ENCODE data around the gene MTHFSD.

Gene MTHFSD

DNA sequence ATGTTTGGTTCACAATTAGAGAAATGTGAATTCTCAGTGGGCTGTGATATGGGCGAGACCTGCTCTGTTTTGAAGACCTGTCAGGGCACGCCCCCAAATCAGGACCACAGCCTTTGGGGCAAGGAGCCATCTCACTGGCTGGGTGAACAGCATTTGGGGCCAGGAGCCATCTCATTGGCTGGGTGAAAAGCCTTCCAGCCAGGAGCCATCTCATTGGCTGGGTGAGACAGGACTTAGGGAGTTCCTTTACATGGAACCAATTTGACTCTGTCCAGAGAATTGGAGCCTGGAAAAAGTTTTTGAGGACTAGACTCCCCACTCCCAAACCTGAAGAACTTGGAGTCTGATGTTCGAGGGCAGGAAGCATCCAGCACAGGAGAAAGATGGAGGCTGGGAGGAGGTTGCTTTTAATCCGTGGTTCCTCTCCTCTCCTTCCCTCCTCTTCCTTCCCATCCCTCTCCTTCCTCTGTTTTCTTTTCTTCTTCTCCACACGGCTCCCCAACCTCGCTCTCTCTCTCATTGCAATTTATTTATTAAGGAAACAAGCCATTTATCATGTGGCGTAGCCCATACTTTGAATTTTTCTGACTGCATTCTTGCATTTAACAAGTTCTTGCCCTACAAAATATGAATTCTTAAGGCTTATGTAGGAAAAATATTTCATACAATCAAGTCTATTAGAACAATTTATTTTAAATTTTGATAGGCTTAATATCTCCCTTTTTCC is 43.0 kb upstream of the MTHFSD start:
- Histone ChIP-seq H3K27ac (peak overlapping the region; percentile 79 to 93), H3K4me3 (peak overlapping the region; percentile 37)
- TF ChIP-seq, protein P1, sequence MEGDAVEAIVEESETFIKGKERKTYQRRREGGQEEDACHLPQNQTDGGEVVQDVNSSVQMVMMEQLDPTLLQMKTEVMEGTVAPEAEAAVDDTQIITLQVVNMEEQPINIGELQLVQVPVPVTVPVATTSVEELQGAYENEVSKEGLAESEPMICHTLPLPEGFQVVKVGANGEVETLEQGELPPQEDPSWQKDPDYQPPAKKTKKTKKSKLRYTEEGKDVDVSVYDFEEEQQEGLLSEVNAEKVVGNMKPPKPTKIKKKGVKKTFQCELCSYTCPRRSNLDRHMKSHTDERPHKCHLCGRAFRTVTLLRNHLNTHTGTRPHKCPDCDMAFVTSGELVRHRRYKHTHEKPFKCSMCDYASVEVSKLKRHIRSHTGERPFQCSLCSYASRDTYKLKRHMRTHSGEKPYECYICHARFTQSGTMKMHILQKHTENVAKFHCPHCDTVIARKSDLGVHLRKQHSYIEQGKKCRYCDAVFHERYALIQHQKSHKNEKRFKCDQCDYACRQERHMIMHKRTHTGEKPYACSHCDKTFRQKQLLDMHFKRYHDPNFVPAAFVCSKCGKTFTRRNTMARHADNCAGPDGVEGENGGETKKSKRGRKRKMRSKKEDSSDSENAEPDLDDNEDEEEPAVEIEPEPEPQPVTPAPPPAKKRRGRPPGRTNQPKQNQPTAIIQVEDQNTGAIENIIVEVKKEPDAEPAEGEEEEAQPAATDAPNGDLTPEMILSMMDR (IDR thresholded peaks at IDR 0.05), result no peak
- DNase-seq (ENCODE audit: low spot score), result no peak

DNA sequence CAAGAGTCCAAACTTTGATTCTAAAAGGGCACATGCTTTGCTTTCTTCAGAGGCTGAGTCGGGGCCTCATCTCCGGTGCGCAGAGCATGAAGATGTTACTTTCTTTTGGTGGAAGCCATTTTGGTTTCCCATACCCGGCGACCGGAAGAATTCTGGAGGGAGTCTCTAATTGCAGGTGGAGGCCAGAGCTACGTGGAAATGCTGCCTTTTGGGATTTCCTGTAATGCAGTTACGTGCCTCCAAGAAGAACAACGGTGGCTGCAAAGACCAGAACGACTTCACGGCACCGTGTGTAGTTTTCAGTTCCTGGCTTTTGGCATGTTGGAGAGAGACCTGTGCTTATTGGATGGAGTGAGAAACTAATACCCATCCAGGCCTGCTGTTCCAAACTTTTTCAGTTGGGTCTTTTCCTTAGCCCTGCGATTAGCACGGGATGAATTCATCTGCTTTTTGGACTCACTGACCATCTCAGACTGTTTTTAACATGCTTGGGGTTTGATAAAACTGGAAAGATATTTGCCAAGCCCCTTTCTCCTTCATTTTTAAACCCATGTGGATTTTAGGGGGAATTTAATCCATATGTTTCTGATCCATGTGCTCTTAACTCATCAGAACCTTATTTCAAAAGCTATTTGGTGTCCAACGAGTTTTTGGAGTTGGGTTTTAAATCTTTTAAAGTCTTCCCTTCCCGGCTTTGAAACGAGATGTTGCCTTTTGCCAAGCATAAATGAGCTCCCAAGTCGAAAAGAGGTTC is 42.3 kb upstream of the MTHFSD start:
- Histone ChIP-seq H3K4me3 (peak overlapping the region; percentile 37), H3K27ac (peak overlapping the region; percentile 79 to 93)
- TF ChIP-seq, protein P1 (IDR thresholded peaks at IDR 0.05), result no peak
- DNase-seq (ENCODE audit: low spot score), result no peak

DNA sequence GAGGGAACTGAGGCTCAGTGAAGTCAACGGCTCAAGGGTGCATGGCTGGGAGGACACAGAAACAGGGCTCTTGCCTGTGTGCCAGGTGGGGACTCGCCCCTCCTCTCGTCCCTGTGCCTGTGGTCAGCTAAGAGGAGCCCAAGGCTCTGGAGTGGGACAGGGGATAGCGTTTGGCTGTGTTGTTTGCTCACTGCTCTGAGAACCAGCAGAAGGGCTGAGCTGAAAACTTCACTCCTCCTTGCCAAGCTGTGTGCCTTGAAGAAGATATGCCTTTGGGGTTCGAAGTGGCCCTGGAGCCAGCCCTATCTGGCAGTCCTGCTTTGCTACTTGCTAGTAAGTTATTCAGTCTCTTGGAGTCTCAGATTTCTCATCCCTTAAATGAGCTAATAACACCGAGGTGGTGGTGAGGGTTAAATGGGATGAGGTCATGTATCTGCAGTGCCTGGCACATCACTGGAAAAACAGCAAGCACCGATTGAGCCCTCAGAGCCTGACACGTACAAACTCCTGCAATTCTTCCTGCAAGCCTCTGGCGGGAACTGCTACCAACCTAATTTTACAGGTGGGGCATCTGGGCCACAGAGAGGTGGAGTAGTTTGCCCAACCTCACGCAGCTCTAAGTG is 41.1 kb upstream of the MTHFSD start:
- TF ChIP-seq, protein P1 (IDR thresholded peaks at IDR 0.05), result no peak
- Histone ChIP-seq H3K27ac (peak overlapping the region; percentile 79 to 93), H3K4me3 (peak overlapping the region; percentile 12)
- DNase-seq (ENCODE audit: low spot score), result no peak

DNA sequence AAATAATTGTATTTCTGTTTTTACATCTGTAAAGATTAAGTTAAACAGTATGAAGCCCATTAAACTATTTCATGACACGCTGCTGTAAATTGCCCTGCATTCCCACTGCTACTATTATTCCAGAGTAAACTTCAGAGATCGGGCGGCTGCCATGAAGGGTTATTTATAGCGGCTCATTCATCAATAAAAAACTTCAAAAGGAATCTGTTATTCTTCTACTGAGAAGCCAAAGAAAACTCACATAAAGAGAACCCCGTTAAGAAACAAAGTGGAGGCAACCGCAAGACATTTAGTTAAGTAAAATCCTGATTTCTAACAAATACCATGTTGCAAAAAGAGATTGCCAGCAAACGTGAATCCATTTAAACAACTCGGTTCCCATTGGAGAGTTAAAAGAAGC is 39.7 kb upstream of the MTHFSD start:
- H3K27ac ChIP-seq, result peak overlapping the region; percentile 46 to 93

DNA sequence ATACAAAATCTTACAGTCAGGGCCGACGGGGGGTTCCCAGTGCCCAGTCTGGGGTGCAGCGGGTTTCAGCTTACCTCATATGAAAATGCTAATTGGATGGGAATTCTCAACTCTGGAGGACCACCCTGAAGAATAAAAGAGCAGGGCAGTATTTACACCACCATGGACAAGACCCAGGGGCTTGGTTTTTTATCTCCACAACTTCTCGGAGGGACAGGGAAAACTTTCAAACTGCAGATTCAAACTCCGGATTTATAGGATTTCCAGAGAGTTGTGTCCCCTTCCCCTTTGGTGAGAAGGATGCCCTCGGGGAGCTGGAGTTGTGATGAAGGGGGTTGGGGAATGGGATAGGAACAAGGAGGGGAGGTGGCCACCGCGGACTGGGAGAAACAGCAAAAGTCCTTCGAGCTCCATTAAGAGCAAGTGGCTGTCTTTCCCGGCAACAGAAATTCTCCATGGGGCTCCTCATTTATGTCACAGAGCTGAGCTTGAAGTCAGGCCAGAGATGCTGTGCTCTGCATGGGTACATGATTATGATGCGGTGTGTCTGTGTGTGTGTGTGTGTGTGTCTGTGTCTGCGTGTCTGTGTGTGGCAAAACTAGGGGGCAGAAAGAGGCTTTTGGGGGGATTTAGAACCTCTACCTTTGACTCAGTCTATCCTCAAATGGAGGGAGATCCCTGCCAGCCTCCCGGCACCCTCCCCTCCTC is 39.0 kb upstream of the MTHFSD start:
- Histone ChIP-seq H3K27ac (peak overlapping the region; percentile 46 to 93), H3K4me3 (peak overlapping the region; percentile 26)
- no peak for DNase-seq (ENCODE audit: low spot score)
- TF ChIP-seq, protein P1 (IDR thresholded peaks at IDR 0.05), result no peak

More for the DNA sequence above, 39.7 kb upstream of the MTHFSD start:
- TF ChIP-seq, protein P1 (IDR thresholded peaks at IDR 0.05), result no peak
- no peak overlapping the region for H3K4me3 ChIP-seq
- DNase-seq (ENCODE audit: low spot score), result no peak

DNA sequence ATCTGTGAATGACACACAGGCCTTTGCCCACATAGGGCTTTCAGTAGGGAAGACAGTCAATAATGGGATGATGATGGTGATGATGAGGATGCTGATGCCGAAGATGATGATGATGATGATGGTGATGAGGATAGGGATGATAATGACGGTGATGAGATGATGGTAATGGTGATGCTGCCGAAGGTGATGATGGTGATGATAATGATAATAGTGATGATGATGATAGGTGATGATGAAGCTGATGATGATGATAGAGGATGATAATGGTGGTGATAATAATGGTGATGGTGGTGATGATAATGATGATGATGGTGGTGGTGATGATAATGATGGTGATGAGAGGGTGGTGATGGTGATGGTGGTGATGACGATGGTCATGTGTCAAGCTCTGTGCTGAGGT is 36.2 kb upstream of the MTHFSD start:
- DNase-seq (ENCODE audit: low spot score), result no peak
- TF ChIP-seq, protein P1 (IDR thresholded peaks at IDR 0.05), result no peak
- Histone ChIP-seq H3K4me3 (no peak overlapping the region), H3K27ac (peak overlapping the region in 1 of 2 donors; percentile 86)

All from coronary artery (tissue), 2 donors.